Endodermal cell (in vitro differentiated cells): ENCODE results near the gene PRMT9. TPM values are rescaled to one million over a fixed set of nuclear protein-coding genes. Genes with fewer than 3 reads are reported as not detected.

ENCODE experiments used
- DNase-seq: peaks from one replicate; pipeline ENCODE4 v3.0.0-alpha.2; 2017
- H3K27ac ChIP-seq: 2 replicates; pipeline ENCODE4 v1.5.1; 2013; ENCODE audit warnings: mild to moderate bottlenecking, low read depth, low read length, moderate library complexity
- H3K27me3 ChIP-seq: 2 replicates; pipeline ENCODE4 v1.6.1; 2013; ENCODE audit warnings: mild to moderate bottlenecking, low read length, moderate library complexity; ENCODE audit not compliant: insufficient read depth, control insufficient read depth, poor library complexity, severe bottlenecking
- H3K36me3 ChIP-seq: 2 replicates; pipeline ENCODE4 v1.7.0; 2013; ENCODE audit warnings: mild to moderate bottlenecking, low read length, moderate library complexity; ENCODE audit not compliant: control insufficient read depth, insufficient read depth
- H3K4me1 ChIP-seq: one replicate; pipeline ENCODE4 v1.7.0; 2013; ENCODE audit warnings: low read length; ENCODE audit not compliant: control insufficient read depth, insufficient read depth
- H3K4me3 ChIP-seq: 2 replicates; pipeline ENCODE4 v1.5.1; 2013; ENCODE audit warnings: mild to moderate bottlenecking, low read length, moderate library complexity
- H3K9ac ChIP-seq: 2 replicates; pipeline ENCODE4 v1.6.1; 2013; ENCODE audit warnings: mild to moderate bottlenecking, low read length, moderate library complexity; ENCODE audit not compliant: poor library complexity, severe bottlenecking; ENCODE audit errors: extremely low read depth
- H3K9me3 ChIP-seq: 2 replicates; pipeline ENCODE4 v1.6.1; 2013; ENCODE audit warnings: mild to moderate bottlenecking, low read length, moderate library complexity; ENCODE audit not compliant: control insufficient read depth
- H3K27ac Mint-ChIP-seq: 2 replicates; pipeline ENCODE4 v1.8.0; 2020; ENCODE audit warnings: mixed read lengths
- H3K27me3 Mint-ChIP-seq: 2 replicates; pipeline ENCODE4 v1.8.0; 2021; ENCODE audit warnings: mild to moderate bottlenecking, mixed read lengths; ENCODE audit not compliant: insufficient read depth
- H3K36me3 Mint-ChIP-seq: 2 replicates; pipeline ENCODE4 v1.8.0; 2020; ENCODE audit warnings: low read depth, mixed read lengths
- H3K4me1 Mint-ChIP-seq: 2 replicates; pipeline ENCODE4 v1.8.0; 2020; ENCODE audit warnings: mixed read lengths
- H3K4me3 Mint-ChIP-seq: 2 replicates; pipeline ENCODE4 v1.8.0; 2020; ENCODE audit warnings: mild to moderate bottlenecking, moderate library complexity, mixed read lengths
- H3K9me3 Mint-ChIP-seq: 2 replicates; pipeline ENCODE4 v1.8.0; 2020; ENCODE audit warnings: mild to moderate bottlenecking, mixed read lengths
- WGBS, 2 experiments: methylation state at CpG; one replicate each; pipeline versions ENCODE4 v1.1.5 to v1.1.7; 2013; ENCODE audit warnings: missing lambda C conversion rate in 2 of 2, mixed read lengths in 1 of 2; ENCODE audit not compliant: insufficient coverage in 1 of 2, insufficient read length in 1 of 2; 5-methylcytosine and 5-hydroxymethylcytosine counted together
- total RNA-seq, 2 donors: library from RNA; stranded (reverse); fragmentation: NEBNext Ultra II Directional in 1 of 2; extraction: Animal tissue kit (Norgen Biotek cat#: 25700) in 1 of 2; gene quantifications; 2 replicates in 1 of 2; 3 replicates in 1 of 2; pipeline ENCODE4 v1.2.1, GENCODE V29; 2021
- TF ChIP-seq, protein P1 (sequence below): fragments of 200-600 bp; sonication (generic); conservative IDR thresholded peaks from 2 replicates; pipeline ENCODE4 v1.5.0; 2021; ENCODE audit warnings: antibody characterized with exemption, mild to moderate bottlenecking

The PRMT9 gene
- total RNA-seq, 2 donors from 2014 or later, result 15.3 to 17.3 TPM

GRCh38 chr4:147693218-147693617, 9.3 kb upstream of the PRMT9 start:
- Histone ChIP-seq H3K9ac (no peak overlapping the region), H3K4me3 (no peak overlapping the region), H3K4me1 (no peaks in the 10 kb centered on the region), H3K27ac (no peak overlapping the region), H3K36me3 (no peaks in the 10 kb centered on the region), H3K27me3 (no peaks in the 10 kb centered on the region), H3K9me3 (no peaks in the 10 kb centered on the region)
- Mint-ChIP-seq H3K27me3 (no peaks in the 10 kb centered on the region), H3K36me3 (no peaks in the 10 kb centered on the region), H3K4me1 (no peaks in the 10 kb centered on the region), H3K9me3 (no peaks in the 10 kb centered on the region), H3K4me3 (no peak overlapping the region), H3K27ac (no peak overlapping the region)
- 98 to 100% methylated on average over 2 to 3 of the region's 3 CpGs for WGBS, 2 experiments
- no peak for DNase-seq
- TF ChIP-seq, protein P1, sequence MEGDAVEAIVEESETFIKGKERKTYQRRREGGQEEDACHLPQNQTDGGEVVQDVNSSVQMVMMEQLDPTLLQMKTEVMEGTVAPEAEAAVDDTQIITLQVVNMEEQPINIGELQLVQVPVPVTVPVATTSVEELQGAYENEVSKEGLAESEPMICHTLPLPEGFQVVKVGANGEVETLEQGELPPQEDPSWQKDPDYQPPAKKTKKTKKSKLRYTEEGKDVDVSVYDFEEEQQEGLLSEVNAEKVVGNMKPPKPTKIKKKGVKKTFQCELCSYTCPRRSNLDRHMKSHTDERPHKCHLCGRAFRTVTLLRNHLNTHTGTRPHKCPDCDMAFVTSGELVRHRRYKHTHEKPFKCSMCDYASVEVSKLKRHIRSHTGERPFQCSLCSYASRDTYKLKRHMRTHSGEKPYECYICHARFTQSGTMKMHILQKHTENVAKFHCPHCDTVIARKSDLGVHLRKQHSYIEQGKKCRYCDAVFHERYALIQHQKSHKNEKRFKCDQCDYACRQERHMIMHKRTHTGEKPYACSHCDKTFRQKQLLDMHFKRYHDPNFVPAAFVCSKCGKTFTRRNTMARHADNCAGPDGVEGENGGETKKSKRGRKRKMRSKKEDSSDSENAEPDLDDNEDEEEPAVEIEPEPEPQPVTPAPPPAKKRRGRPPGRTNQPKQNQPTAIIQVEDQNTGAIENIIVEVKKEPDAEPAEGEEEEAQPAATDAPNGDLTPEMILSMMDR, result no peak

GRCh38 chr4:147691820-147692219, 7.9 kb upstream of the PRMT9 start:
- no peaks in the 10 kb centered on the region for H3K4me1 ChIP-seq
- no peaks in the 10 kb centered on the region for H3K4me1 Mint-ChIP-seq
- no peaks in the 10 kb centered on the region for H3K36me3 ChIP-seq
- H3K27ac ChIP-seq, result no peak overlapping the region
- H3K27me3 Mint-ChIP-seq, result no peaks in the 10 kb centered on the region
- H3K27ac Mint-ChIP-seq, result no peak overlapping the region
- TF ChIP-seq, protein P1, result no peak
- no peak overlapping the region for H3K4me3 ChIP-seq
- H3K9me3 Mint-ChIP-seq, result peaks cover 3% of the 10 kb centered on the region
- WGBS, 2 experiments, result 83 to 100% methylated on average over 1 to 2 of the region's 2 CpGs
- DNase-seq, result no peak
- H3K36me3 Mint-ChIP-seq, result no peaks in the 10 kb centered on the region
- no peak overlapping the region for H3K9ac ChIP-seq
- no peaks in the 10 kb centered on the region for H3K9me3 ChIP-seq
- no peak overlapping the region for H3K4me3 Mint-ChIP-seq
- no peaks in the 10 kb centered on the region for H3K27me3 ChIP-seq

- H3K4me3 Mint-ChIP-seq, result no peak overlapping the region
- no peaks in the 10 kb centered on the region for H3K36me3 Mint-ChIP-seq
- Histone ChIP-seq H3K4me3 (no peak overlapping the region), H3K9me3 (no peaks in the 10 kb centered on the region), H3K36me3 (no peaks in the 10 kb centered on the region), H3K9ac (no peak overlapping the region), H3K4me1 (no peaks in the 10 kb centered on the region), H3K27me3 (no peaks in the 10 kb centered on the region), H3K27ac (no peak overlapping the region)
- TF ChIP-seq, protein P1, result no peak
- no peak for DNase-seq
- H3K27me3 Mint-ChIP-seq, result peaks cover 6% of the 10 kb centered on the region
- WGBS, 2 experiments, result 94 to 96% methylated on average over 3 to 4 of the region's 4 CpGs
- peaks cover 5% of the 10 kb centered on the region for H3K4me1 Mint-ChIP-seq
- no peak overlapping the region for H3K27ac Mint-ChIP-seq
- H3K9me3 Mint-ChIP-seq, result peaks cover 3% of the 10 kb centered on the region
These were observed 5.1 kb upstream of the PRMT9 start for GRCh38 chr4:147689067-147689466.
